ENCODE measurements around the gene WWC1.

- TF ChIP-seq CTCF (IDR thresholded peaks at IDR 0.05) (no peak), POLR2A (IDR thresholded peaks at IDR 0.05) (no peak)
Observed at GRCh38 chr5:168426007-168426863, 134.8 kb downstream of the WWC1 start.

Measured in adrenal gland (tissue), 5 donors.